Activated naive CD8-positive, alpha-beta T cell treated with anti-CD3 and anti-CD28 coated beads, Interleukin-2, amount 10 ng/mL, durations not matched to agents 7 days and 5 days (primary cell): ENCODE data around the gene PPOX. TPM values are rescaled to one million over a fixed set of nuclear protein-coding genes. Genes with fewer than 3 reads are reported as not detected.
A peak's percentile ranks its signal among the peaks of the same experiment; 100 is the strongest.

Experiments used
- ATAC-seq: fragments of 150-1000 bp; cut with Tn5 transposase; one replicate; pipeline ENCODE4 v1.10.0; 2021; ENCODE audit warnings: low read depth, moderate library complexity
- POLR2A ChIA-PET: fragments of 350-600 bp; sonication (Branson Sonifier 250); formaldehyde crosslinking; loops from one replicate; lab custom pipeline; 2021; ENCODE audit warnings: antibody characterized with exemption; lab: Charles Lee
- DNase-seq: peaks from one replicate; pipeline ENCODE4 v3.0.0; 2021
- H3K27ac Mint-ChIP-seq: one replicate; pipeline ENCODE4 v1.8.0; 2022; ENCODE audit warnings: mild to moderate bottlenecking, mixed read lengths
- H3K27me3 Mint-ChIP-seq: one replicate; pipeline ENCODE4 v1.8.0; 2022; ENCODE audit warnings: mild to moderate bottlenecking, moderate library complexity, mixed read lengths
- H3K36me3 Mint-ChIP-seq: one replicate; pipeline ENCODE4 v1.8.0; 2021; ENCODE audit warnings: mild to moderate bottlenecking, mixed read lengths
- H3K4me1 Mint-ChIP-seq: one replicate; pipeline ENCODE4 v1.8.0; 2021; ENCODE audit warnings: mixed read lengths
- H3K4me3 Mint-ChIP-seq: one replicate; pipeline ENCODE4 v1.8.0; 2022; ENCODE audit warnings: mild to moderate bottlenecking, moderate library complexity, mixed read lengths
- H3K9me3 Mint-ChIP-seq: one replicate; pipeline ENCODE4 v1.8.0; 2021; ENCODE audit warnings: mixed read lengths
- total RNA-seq, 2 experiments: library from RNA; stranded (reverse); gene quantifications; one replicate each; pipeline ENCODE4 v1.2.3, GENCODE V29; 2021

Gene PPOX
- total RNA-seq, 2 experiments from 2014 or later, result 47.0 to 53.0 TPM

- Mint-ChIP-seq H3K4me1 (peaks cover 33% of the 10 kb centered on the region), H3K36me3 (peaks cover 22% of the 10 kb centered on the region), H3K27ac (peak within 1 kb of the TSS; percentile 93), H3K4me3 (peak within 1 kb of the TSS; percentile 94), H3K27me3 (no peaks in the 10 kb centered on the region), H3K9me3 (no peaks in the 10 kb centered on the region)
- peak; percentile 97 for ATAC-seq
- peak; percentile 92 for DNase-seq
- POLR2A ChIA-PET, result no interaction called here
Observed at GRCh38 chr1:161159087-161159912, 6.9 kb upstream of the PPOX start, which contains the start of gene USP21. Gene USP21, plus strand, starts transcription at chr1:161159500. Its CDS starts 1,141 bp downstream, at chr1:161160641.

DNA sequence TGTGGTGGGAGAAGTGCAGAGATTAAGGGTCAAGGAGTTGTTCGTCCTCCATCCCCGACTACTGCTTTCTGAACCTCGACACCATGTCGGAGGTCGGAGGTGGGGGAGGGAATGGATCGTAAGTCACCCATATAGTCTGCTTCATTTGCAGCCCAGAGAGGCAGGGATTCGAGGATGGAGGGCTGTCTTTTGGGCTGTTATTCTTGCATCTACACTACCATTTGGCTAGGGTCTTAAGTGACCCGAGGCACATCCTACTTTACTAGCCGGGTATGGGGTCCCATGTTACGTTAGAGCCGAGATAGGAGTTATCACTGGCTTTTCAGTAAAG lies 6.3 kb upstream of the PPOX start:
- DNase-seq, result no peak
- peak overlapping the region; percentile 94 for H3K4me3 Mint-ChIP-seq
- H3K36me3 Mint-ChIP-seq, result peaks cover 22% of the 10 kb centered on the region
- peaks cover 33% of the 10 kb centered on the region for H3K4me1 Mint-ChIP-seq
- POLR2A ChIA-PET, result no interaction called here
- H3K9me3 Mint-ChIP-seq, result no peaks in the 10 kb centered on the region
- H3K27ac Mint-ChIP-seq, result peak overlapping the region; percentile 93
- ATAC-seq, result no peak
- H3K27me3 Mint-ChIP-seq, result no peaks in the 10 kb centered on the region

GRCh38 chr1:161160671-161161145 lies 5.5 kb upstream of the PPOX start:
- Mint-ChIP-seq H3K9me3 (no peaks in the 10 kb centered on the region), H3K27ac (peak overlapping the region; percentile 93), H3K36me3 (peaks cover 18% of the 10 kb centered on the region), H3K4me3 (peak overlapping the region; percentile 94), H3K4me1 (peaks cover 30% of the 10 kb centered on the region), H3K27me3 (no peaks in the 10 kb centered on the region)
- POLR2A ChIA-PET, result no interaction called here
- DNase-seq (no peak), ATAC-seq (no peak)

GRCh38 chr1:161161652-161162051 lies 4.6 kb upstream of the PPOX start:
- POLR2A ChIA-PET, result interaction anchor here (1.8 kb wide), 1 partner anchor 21 kb away, joined by 6 read pairs; no protein-coding TSS in a partner anchor
- peaks cover 18% of the 10 kb centered on the region for H3K36me3 Mint-ChIP-seq
- H3K9me3 Mint-ChIP-seq, result no peaks in the 10 kb centered on the region
- DNase-seq (no peak), ATAC-seq (no peak)
- no peak overlapping the region for H3K27ac Mint-ChIP-seq
- peaks cover 30% of the 10 kb centered on the region for H3K4me1 Mint-ChIP-seq
- no peak overlapping the region for H3K4me3 Mint-ChIP-seq
- no peaks in the 10 kb centered on the region for H3K27me3 Mint-ChIP-seq

DNA sequence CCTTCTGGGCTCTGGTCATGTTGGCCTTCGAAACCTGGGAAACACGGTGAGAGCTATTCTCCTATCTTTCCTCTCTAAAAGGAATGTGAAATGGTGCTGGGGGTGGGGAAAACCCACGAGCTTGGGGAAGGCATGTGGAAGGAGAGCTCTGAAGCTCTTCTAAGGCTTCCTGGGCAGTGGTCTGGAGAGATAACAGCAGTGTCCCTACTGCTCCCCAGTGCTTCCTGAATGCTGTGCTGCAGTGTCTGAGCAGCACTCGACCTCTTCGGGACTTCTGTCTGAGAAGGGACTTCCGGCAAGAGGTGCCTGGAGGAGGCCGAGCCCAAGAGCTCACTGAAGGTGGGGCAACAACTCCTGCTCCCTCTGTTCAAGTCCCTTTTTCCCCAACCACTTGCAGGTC lies 4.2 kb upstream of the PPOX start:
- H3K36me3 Mint-ChIP-seq, result peaks cover 16% of the 10 kb centered on the region
- POLR2A ChIA-PET, result interaction anchor here (1.8 kb wide), 1 partner anchor 20 kb away, joined by 6 read pairs; no protein-coding TSS in a partner anchor
- H3K27me3 Mint-ChIP-seq, result no peaks in the 10 kb centered on the region
- H3K27ac Mint-ChIP-seq, result no peak overlapping the region
- peaks cover 32% of the 10 kb centered on the region for H3K4me1 Mint-ChIP-seq
- H3K4me3 Mint-ChIP-seq, result no peak overlapping the region
- no peaks in the 10 kb centered on the region for H3K9me3 Mint-ChIP-seq
- DNase-seq, result no peak
- ATAC-seq, result no peak

- H3K4me3 Mint-ChIP-seq, result no peak overlapping the region
- no peak for ATAC-seq
Observed at GRCh38 chr1:161162806-161163205, 3.4 kb upstream of the PPOX start.

DNA sequence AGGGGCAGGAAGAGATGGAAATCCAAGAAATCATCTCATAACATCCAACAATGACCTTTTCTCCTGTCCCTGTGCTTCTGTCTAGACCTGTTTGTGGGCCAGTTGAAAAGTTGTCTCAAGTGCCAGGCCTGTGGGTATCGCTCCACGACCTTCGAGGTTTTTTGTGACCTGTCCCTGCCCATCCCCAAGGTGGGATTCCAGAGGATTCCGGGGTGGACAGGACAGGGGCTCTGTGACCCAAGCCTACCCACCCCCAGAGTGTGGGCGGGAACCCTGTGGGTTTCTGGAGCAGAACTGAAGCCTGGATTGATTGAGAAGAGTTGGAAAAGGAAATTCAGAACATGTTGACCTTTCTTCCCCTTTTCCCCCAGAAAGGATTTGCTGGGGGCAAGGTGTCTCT lies 2.4 kb upstream of the PPOX start:
- H3K4me3 Mint-ChIP-seq, result no peak overlapping the region
- ATAC-seq (no peak), DNase-seq (no peak)
- peaks cover 10% of the 10 kb centered on the region for H3K36me3 Mint-ChIP-seq
- peaks cover 33% of the 10 kb centered on the region for H3K4me1 Mint-ChIP-seq
- H3K27ac Mint-ChIP-seq, result peak overlapping the region; percentile 58
- no peaks in the 10 kb centered on the region for H3K9me3 Mint-ChIP-seq
- no peaks in the 10 kb centered on the region for H3K27me3 Mint-ChIP-seq
- POLR2A ChIA-PET, result no interaction called here

More at GRCh38 chr1:161162806-161163205, 3.4 kb upstream of the PPOX start:
- H3K27me3 Mint-ChIP-seq, result no peaks in the 10 kb centered on the region
- POLR2A ChIA-PET, result interaction anchor here (1.8 kb wide), 1 partner anchor 20 kb away, joined by 6 read pairs; no protein-coding TSS in a partner anchor
- H3K27ac Mint-ChIP-seq, result peak overlapping the region; percentile 58
- no peak for DNase-seq
- H3K36me3 Mint-ChIP-seq, result peaks cover 10% of the 10 kb centered on the region
- H3K9me3 Mint-ChIP-seq, result no peaks in the 10 kb centered on the region
- peaks cover 35% of the 10 kb centered on the region for H3K4me1 Mint-ChIP-seq

DNA sequence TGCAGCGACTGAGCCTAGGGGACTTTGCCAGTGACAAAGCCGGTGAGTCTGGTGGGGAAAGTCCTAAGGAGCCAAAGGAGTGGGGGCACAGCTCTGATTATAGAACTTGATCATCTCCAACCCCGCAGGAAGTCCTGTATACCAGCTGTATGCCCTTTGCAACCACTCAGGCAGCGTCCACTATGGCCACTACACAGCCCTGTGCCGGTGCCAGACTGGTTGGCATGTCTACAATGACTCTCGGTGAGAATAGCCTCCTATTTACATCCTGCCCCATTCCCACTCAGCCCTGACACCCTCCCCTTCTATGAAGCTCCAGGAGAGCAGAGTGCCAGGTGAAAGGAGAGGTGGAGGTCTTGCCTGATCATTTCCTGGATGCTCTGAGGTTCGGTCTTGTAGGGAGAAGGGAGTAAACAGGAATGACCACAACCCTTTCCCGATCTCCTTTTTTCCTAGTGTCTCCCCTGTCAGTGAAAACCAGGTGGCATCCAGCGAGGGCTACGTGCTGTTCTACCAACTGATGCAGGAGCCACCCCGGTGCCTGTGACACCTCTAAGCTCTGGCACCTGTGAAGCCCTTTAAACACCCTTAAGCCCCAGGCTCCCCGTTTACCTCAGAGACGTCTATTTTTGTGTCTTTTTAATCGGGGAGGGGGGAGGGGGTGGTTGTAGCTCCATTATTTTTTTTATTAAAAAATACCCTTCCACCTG lies 1.2 kb upstream of the PPOX start:
- peak overlapping the region; percentile 81 for H3K27ac Mint-ChIP-seq
- peaks cover 13% of the 10 kb centered on the region for H3K36me3 Mint-ChIP-seq
- no peaks in the 10 kb centered on the region for H3K9me3 Mint-ChIP-seq
- H3K27me3 Mint-ChIP-seq, result no peaks in the 10 kb centered on the region
- peaks cover 32% of the 10 kb centered on the region for H3K4me1 Mint-ChIP-seq
- no peak for DNase-seq
- POLR2A ChIA-PET, result interaction anchor here (0.6 to 3.5 kb wide), 17 partner anchors 8 to 217 kb away, joined by 3 to 37 read pairs (median 8); partner anchors contain the start of genes ADAMTS4, ARHGAP30, B4GALT3 and DEDD
- ATAC-seq, result no peak
- H3K4me3 Mint-ChIP-seq, result peak overlapping the region; percentile 18

GRCh38 chr1:161166669-161167548 lies 683 bp downstream of the PPOX start:
- H3K27ac Mint-ChIP-seq, result peak overlapping the region; percentile 97
- H3K4me1 Mint-ChIP-seq, result peaks cover 29% of the 10 kb centered on the region
- POLR2A ChIA-PET, result interaction anchor here (0.6 to 3.5 kb wide), 16 partner anchors 9 to 215 kb away, joined by 3 to 37 read pairs (median 8); partner anchors contain the start of genes ARHGAP30, B4GALT3, FCER1G and KLHDC9
- no peaks in the 10 kb centered on the region for H3K27me3 Mint-ChIP-seq
- peak overlapping the region; percentile 92 for H3K4me3 Mint-ChIP-seq
- no peak for DNase-seq
- no peak for ATAC-seq
- H3K9me3 Mint-ChIP-seq, result no peaks in the 10 kb centered on the region
- peaks cover 15% of the 10 kb centered on the region for H3K36me3 Mint-ChIP-seq

DNA sequence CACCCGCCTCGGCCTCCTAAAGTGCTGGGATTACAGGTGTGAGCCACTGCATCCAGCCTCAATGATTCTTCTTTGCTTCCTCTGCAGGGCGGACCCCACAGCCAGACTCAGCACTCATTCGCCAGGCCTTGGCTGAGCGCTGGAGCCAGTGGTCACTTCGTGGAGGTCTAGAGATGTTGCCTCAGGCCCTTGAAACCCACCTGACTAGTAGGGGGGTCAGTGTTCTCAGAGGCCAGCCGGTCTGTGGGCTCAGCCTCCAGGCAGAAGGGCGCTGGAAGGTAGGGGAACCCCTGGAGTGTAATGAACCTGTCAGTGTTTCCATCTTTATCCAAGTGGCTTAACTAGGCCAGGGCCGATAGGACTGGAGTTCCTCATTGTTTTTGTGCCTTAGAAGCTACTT lies 2.7 kb downstream of the PPOX start:
- Mint-ChIP-seq H3K4me1 (peaks cover 23% of the 10 kb centered on the region), H3K9me3 (no peaks in the 10 kb centered on the region), H3K27ac (peak overlapping the region; percentile 4), H3K36me3 (peaks cover 22% of the 10 kb centered on the region), H3K27me3 (no peaks in the 10 kb centered on the region), H3K4me3 (no peak overlapping the region)
- POLR2A ChIA-PET, result interaction anchor here (0.8 kb wide), 1 partner anchor 9 kb away, joined by 3 read pairs; no protein-coding TSS in a partner anchor
- DNase-seq (no peak), ATAC-seq (no peak)

- H3K4me3 Mint-ChIP-seq, result no peak overlapping the region
- peaks cover 31% of the 10 kb centered on the region for H3K4me1 Mint-ChIP-seq
- peak overlapping the region; percentile 20 for H3K27ac Mint-ChIP-seq
- DNase-seq (no peak), ATAC-seq (no peak)
- no peaks in the 10 kb centered on the region for H3K9me3 Mint-ChIP-seq
- POLR2A ChIA-PET, result interaction anchor here (1.3 kb wide), 1 partner anchor 31 kb away, joined by 3 read pairs; the partner anchor contains the start of gene NDUFS2
- peaks cover 34% of the 10 kb centered on the region for H3K36me3 Mint-ChIP-seq
- H3K27me3 Mint-ChIP-seq, result no peaks in the 10 kb centered on the region
Observed at GRCh38 chr1:161171191-161171590, 5.0 kb downstream of the PPOX start.

DNA sequence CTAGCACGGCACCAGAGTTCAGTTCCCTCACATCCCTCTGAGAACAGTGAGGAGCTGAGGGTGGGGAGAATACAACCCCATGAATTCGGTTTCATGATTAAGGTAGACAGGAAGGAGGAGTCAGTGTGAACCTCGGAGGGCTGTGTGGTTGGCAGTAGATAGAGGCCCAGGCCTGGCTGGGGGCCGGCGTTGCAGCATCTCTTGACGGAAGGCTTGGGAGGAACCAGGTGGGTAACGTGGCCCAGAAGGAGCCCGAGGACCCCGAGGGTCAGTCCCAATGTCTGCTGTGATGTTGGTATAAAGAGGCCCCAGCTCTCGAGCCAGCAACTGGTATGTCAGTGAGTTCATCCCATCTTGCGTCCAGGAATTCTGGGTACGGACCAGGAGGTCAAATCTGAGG lies 5.5 kb downstream of the PPOX start:
- DNase-seq, result no peak
- H3K36me3 Mint-ChIP-seq, result peaks cover 36% of the 10 kb centered on the region
- H3K27me3 Mint-ChIP-seq, result no peaks in the 10 kb centered on the region
- POLR2A ChIA-PET, result interaction anchor here (1.3 kb wide), 1 partner anchor 30 kb away, joined by 3 read pairs; the partner anchor contains the start of gene NDUFS2
- H3K27ac Mint-ChIP-seq, result peak overlapping the region; percentile 20
- no peaks in the 10 kb centered on the region for H3K9me3 Mint-ChIP-seq
- no peak for ATAC-seq
- H3K4me1 Mint-ChIP-seq, result peaks cover 36% of the 10 kb centered on the region
- H3K4me3 Mint-ChIP-seq, result no peak overlapping the region
